HAP-1 (cell line): ENCODE results near the gene ART5.
"Not testable (repeated sequence)": the region's sequence is repeated elsewhere in the genome, so short reads cannot be mapped to it uniquely, and the experiment has no call there.

Experiments used
- DNase-seq, 2 experiments: peaks; one replicate each; pipeline ENCODE4 v3.0.0-alpha.2; 2016 to 2020; ENCODE audit warnings: low spot score in 2 of 2
- H3K27me3 ChIP-seq: fragments of 250-450 bp; sonication (Bioruptor Pico); 2 replicates; pipeline ENCODE4 v1.5.1; 2020; ENCODE audit warnings: low read depth, mild to moderate bottlenecking, moderate library complexity
- H3K36me3 ChIP-seq: fragments of 250-450 bp; sonication (Bioruptor Pico); replicated peaks from 2 replicates; pipeline ENCODE4 v1.5.1; 2020; ENCODE audit warnings: mild to moderate bottlenecking
- H3K4me1 ChIP-seq: fragments of 250-450 bp; sonication (Bioruptor Pico); 2 replicates; pipeline ENCODE4 v1.5.1; 2020; ENCODE audit warnings: mild to moderate bottlenecking
- H3K4me3 ChIP-seq: fragments of 250-450 bp; sonication (Bioruptor Pico); 2 replicates; pipeline ENCODE4 v1.5.1; 2020; ENCODE audit warnings: mild to moderate bottlenecking, moderate library complexity
- H3K9me3 ChIP-seq: fragments of 250-450 bp; sonication (Bioruptor Pico); 2 replicates; pipeline ENCODE4 v1.5.1; 2020; ENCODE audit warnings: mild to moderate bottlenecking, moderate library complexity
- in situ Hi-C: fragments of 300-500 bp; cut with MboI; formaldehyde crosslinking; loops from 3 replicates; pipeline ENCODE4 v1.14.3; 2020; ENCODE audit warnings: low sequenced_read_pairs, inconsistent platforms, mixed read lengths

Gene ART5

DNA sequence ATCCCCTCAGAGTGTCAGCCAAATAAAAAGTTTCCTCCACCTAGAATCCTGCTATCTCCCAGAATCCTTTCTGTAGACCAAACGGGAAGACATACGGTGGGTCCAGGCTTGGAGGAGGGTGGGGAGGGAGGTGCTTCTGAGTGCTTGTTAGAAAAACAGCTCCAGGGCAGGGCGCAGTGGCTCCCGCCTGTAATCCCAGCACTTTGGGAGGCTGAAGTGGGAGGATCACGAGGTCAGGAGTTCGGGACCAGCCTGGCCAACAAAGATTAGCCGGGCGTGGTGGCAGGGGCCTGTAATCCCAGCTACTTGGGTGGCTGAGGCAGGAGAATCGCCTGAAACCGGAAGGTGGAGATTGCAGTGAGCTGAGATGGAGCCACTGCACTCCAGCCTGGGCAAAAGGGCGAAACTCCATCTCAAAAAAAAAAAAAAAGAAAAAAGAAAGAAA lies 1.3 kb upstream of the ART5 start:
- Histone ChIP-seq H3K4me1 (peaks cover 11% of the 10 kb centered on the region), H3K4me3 (peak overlapping the region; percentile 38)
- DNase-seq = peak in 1 of 2 experiments; percentile 53
- H3K9me3 ChIP-seq, H3K36me3 ChIP-seq, in situ Hi-C loops, H3K27me3 ChIP-seq: not testable (repeated sequence)

DNA sequence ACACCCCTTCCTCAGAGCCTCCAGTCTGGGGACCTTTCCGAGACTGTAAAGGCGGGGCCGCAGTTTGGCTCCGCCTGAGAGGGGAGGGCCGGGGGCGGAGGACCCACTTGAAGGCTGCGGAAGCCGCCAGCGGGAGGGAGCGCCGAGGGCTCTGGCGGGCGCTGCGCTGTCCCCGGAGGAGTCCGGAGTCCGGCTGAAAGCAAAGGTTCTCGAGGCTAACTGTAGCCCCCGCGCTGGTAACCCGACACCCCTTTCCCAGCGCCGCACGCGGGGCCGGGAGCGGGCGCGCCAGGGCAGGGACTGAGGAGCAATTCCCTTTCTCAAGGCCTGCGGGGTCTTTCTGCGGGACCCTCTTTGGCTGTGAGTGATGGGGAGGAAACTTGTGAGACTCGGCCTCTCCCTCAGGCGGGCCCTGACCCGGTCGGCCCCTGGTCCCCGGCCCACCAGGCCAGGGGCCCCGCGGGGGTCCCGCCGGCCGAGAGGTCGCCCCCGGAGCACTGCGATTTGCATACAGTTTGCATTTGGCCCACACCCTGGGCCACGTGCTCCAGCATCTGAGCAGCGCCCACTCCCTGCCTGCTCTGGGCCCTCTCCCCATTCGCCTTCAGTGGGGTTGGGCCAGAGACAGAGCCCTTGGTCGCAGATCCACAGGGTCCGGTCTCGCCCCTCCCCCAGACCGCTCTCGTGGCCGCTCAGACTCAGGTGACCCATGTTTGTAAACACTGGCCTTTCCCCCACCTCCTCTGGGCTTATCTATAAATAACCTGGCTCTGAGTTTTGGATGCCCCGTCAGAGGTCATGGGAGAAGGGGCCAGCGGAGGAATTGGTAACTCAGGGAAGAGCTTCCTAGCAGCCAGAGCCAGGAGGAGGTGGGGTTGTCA lies 519 bp upstream of the ART5 start:
- H3K9me3 ChIP-seq = no peaks in the 10 kb centered on the region
- H3K36me3 ChIP-seq = no peaks in the 10 kb centered on the region
- peak; percentile 77 to 96 for DNase-seq
- H3K4me3 ChIP-seq = peak overlapping the region; percentile 38
- H3K27me3 ChIP-seq = no peaks in the 10 kb centered on the region
- in situ Hi-C loops = no loop called here
- peaks cover 11% of the 10 kb centered on the region for H3K4me1 ChIP-seq

DNA sequence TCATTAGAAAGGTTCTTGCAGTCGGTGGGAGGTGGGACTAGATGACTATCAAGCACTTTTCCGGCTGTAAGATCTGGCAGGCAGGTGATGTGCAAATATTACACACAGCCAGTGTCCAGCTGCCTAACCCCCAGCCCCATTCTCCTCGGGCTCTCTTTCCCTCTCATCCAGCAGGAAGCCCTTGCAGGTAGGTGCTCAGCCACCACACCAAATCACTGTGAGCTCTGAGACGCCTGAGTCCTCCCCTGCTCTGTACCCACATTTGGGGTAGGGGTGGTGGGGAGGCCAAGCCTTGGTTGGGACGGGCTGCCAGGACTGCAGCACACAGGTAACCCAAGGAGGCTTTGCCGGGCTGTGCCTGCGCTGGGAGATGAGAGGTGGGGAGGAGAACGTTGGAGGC lies 601 bp downstream of the ART5 start:
- in situ Hi-C loops = no loop called here
- Histone ChIP-seq H3K4me3 (no peak overlapping the region), H3K9me3 (no peaks in the 10 kb centered on the region), H3K36me3 (no peaks in the 10 kb centered on the region), H3K27me3 (no peaks in the 10 kb centered on the region), H3K4me1 (peaks cover 11% of the 10 kb centered on the region)
- DNase-seq = no peak

DNA sequence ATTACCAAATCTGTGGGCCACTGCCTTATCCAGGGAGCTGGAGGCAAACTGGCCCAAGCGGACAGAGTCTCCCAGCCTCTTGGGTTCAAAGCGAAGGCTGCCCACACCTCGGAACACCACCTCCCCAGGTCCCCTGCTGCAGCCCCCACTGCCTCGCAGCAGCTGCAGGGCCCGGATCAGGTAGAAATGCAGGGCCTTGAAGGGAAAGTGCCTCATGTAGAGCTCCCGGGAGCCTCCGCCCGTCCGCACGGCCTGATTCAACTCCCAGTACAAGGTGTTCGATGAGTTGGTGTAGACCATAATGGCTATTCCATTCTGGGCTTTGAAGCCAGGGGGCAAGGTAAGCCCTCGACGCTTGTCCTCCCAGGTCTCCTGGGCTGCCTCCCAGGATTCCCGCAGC lies 2.0 kb downstream of the ART5 start:
- Histone ChIP-seq H3K4me1 (peaks cover 11% of the 10 kb centered on the region), H3K36me3 (no peaks in the 10 kb centered on the region), H3K9me3 (no peaks in the 10 kb centered on the region), H3K4me3 (no peak overlapping the region), H3K27me3 (no peaks in the 10 kb centered on the region)
- in situ Hi-C loops = no loop called here
- no peak for DNase-seq

DNA sequence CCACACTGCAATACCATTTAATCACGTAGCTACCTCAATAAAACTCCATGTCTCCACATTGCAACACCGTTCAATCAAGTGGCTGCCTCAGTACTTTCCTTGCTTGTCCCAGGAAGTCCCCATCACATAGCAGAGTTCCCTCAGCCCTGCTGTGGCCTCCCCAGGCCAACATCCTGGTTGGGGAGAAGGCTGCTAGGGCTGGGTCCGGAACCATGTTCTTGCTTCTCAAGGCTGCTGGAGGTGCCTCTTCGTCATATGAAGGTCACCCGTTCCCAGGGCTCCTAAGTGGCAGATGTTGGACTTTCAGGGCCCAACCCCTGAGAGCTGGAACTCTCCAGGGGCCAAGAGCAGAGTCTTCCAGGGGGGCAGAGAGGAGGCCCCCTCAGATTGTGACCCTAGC lies 3.3 kb downstream of the ART5 start:
- DNase-seq = no peak
- no peaks in the 10 kb centered on the region for H3K36me3 ChIP-seq
- H3K4me1 ChIP-seq = peaks cover 11% of the 10 kb centered on the region
- no peaks in the 10 kb centered on the region for H3K27me3 ChIP-seq
- in situ Hi-C loops = no loop called here
- no peaks in the 10 kb centered on the region for H3K9me3 ChIP-seq
- no peak overlapping the region for H3K4me3 ChIP-seq

DNA sequence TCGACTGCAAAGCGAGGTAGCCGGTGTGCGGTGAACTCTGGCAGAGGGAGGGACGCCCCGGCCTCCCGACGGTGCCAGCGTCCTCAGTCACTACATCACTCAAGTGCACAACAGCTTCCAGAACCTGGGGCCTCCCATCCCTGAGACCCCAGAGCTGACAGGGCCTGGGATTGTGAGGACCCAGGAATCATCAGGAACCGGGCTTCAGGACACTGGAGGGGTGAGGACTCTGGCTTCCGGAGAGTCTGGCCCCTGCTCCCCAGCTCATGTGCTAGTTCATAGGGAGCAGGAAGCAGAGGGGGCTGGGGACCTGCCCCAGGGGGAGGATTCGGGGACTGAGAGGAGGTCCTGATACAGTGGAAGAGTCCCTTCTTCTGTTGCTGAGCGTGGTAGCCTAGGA lies 4.6 kb downstream of the ART5 start:
- H3K4me1 ChIP-seq = peaks cover 3% of the 10 kb centered on the region
- no peaks in the 10 kb centered on the region for H3K27me3 ChIP-seq
- no peaks in the 10 kb centered on the region for H3K36me3 ChIP-seq
- H3K4me3 ChIP-seq = no peak overlapping the region
- DNase-seq = no peak
- H3K9me3 ChIP-seq = no peaks in the 10 kb centered on the region
- in situ Hi-C loops = no loop called here

DNA sequence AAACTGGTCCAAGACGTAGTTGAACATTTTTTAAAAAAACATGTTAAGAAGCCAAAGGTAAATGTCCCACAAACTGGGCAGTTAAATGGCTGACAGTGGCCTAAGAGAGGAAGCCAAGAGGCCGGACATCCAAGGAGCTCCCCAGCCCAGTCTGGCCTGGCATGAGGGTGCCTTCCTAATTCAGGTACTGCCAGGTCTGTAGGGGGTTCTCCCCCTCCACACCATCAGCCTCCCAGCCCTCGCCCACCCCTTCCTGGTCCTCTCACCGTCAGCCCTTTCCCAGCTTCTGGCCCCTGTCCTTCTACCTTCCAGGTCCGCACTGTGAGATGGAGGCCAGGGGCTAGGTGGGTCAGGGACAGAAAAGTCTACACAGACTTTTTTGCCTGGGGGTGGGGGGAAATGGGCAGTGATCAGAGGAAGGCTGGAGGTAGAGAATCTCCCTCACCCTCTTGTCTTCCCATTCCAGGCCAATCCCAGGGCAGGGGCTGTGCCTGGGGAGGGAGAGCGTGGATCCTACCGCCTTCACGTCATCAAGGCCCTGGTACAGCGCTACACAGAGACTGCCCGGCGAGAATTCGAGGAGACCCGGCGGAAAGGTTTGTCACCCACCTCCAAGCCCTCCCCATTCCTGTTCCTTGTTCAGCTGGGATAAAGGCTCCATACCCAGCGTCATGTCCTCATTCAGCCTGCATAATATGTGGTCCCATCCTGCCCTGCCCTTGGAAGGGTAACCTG lies 6.0 kb downstream of the ART5 start:
- Histone ChIP-seq H3K4me1 (no peaks in the 10 kb centered on the region), H3K27me3 (no peaks in the 10 kb centered on the region), H3K9me3 (no peaks in the 10 kb centered on the region), H3K36me3 (no peaks in the 10 kb centered on the region), H3K4me3 (no peak overlapping the region)
- in situ Hi-C loops = no loop called here
- DNase-seq = no peak

DNA sequence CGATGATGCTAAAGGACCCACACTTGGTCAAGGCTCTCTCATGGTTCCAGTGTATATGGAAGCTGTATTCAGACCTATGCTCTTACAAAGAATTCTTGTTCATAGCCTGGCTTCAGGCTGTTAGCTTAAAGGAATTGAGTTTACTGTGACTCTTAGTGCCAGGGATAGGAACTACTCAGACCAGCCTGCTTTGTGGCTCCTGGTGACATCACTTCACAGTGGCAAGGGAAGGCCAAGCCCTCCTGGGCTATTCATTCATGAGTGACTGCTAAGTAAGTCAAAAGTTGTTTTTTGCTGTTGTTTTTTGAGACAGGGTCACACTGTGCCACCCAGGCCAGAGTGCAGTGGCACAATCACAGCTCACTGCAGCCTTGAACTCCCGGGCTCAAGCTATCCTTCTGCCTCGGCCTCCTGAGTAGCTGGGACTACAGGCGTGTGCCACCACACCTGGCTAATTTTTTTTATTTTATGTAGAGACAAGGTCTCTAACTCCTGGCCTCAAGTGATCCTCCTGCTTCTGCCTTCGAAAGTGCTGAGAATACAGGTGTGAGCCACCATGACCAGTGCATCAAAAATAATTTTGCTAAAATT lies 9.6 kb downstream of the ART5 start:
- Histone ChIP-seq H3K4me1 (no peaks in the 10 kb centered on the region), H3K4me3 (no peak overlapping the region), H3K27me3 (no peaks in the 10 kb centered on the region), H3K9me3 (no peaks in the 10 kb centered on the region), H3K36me3 (no peaks in the 10 kb centered on the region)
- in situ Hi-C loops = no loop called here
- DNase-seq = no peak

DNA sequence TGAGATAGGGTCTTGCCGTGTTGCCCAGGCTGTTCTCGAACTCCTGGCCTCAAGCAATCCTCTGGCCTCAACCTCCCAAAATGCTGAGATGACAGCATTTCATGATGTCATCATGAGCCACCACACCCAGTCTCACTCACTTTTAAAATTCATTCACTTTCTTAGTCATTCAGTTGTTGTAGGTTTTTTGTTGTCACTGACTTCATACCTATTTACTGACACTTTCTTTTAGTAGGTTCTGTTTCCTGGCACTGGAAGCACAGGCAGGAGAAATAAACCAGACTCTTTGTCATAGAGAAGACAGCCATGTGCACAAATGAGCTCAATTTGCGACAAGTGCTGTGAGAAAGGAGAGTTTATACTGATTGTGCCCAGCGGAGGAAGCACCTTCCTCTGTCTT lies 10.5 kb downstream of the ART5 start:
- Histone ChIP-seq H3K36me3 (no peaks in the 10 kb centered on the region), H3K27me3 (no peaks in the 10 kb centered on the region), H3K9me3 (no peaks in the 10 kb centered on the region), H3K4me3 (no peak overlapping the region), H3K4me1 (no peaks in the 10 kb centered on the region)
- in situ Hi-C loops = no loop called here
- DNase-seq = no peak

DNA sequence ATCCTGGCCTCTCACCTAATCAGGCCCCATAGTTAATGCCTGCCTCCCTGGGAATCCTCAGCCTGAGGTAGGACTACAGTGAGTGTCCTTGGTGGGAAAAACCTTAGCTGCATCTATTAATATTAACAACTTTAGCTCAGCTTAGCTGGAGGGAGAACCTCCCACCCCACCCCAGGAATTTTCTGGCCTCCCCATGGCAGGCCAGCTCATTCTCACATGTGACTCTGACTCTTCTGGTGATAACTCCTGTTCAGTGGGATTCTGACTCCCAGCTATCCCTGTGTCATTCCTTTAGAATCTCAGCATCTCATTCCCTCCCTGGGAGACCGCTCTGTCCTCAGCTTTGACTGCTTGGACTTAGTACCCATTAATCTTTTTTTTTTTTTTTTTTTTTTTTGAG lies 14.5 kb downstream of the ART5 start:
- Histone ChIP-seq H3K4me1 (no peaks in the 10 kb centered on the region), H3K4me3 (no peak overlapping the region), H3K9me3 (no peaks in the 10 kb centered on the region), H3K27me3 (no peaks in the 10 kb centered on the region), H3K36me3 (no peaks in the 10 kb centered on the region)
- in situ Hi-C loops = no loop called here
- DNase-seq = no peak

DNA sequence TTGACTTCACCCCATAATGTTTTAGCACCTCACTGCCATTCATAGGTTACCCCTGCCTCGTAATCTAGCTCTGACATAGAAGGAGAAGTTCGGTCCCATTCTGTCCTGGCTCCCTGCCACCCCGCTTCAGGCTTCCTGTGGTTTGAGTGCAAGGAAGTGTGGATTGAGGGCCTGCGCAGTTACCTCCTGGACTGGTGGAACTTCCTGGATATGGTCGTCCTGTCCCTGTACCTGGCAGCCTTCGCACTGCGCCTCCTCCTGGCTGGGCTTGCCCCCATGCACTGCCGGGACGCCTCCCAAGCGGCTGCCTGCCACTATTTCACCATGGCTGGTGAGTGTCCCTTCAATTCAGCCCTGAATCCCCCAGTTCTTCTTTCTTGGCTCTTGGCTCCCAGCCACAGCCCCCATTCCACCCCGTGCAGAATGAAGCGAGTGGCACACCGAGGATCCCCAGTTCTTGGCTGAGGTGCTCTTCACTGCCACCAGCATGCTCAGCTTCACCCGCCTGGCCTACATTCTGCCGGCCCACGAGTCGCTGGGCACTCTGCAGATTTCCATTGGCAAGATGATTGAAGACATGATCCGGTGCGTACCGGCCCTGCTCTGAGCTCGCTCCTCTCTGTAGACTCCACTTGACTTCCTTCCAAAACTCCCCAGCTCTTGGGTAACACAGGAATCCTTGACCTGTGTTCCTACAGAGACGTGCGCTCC lies 15.4 kb downstream of the ART5 start:
- H3K4me3 ChIP-seq = no peak overlapping the region
- no peaks in the 10 kb centered on the region for H3K4me1 ChIP-seq
- H3K27me3 ChIP-seq = no peaks in the 10 kb centered on the region
- in situ Hi-C loops = no loop called here
- no peaks in the 10 kb centered on the region for H3K9me3 ChIP-seq
- no peaks in the 10 kb centered on the region for H3K36me3 ChIP-seq
- DNase-seq = no peak

DNA sequence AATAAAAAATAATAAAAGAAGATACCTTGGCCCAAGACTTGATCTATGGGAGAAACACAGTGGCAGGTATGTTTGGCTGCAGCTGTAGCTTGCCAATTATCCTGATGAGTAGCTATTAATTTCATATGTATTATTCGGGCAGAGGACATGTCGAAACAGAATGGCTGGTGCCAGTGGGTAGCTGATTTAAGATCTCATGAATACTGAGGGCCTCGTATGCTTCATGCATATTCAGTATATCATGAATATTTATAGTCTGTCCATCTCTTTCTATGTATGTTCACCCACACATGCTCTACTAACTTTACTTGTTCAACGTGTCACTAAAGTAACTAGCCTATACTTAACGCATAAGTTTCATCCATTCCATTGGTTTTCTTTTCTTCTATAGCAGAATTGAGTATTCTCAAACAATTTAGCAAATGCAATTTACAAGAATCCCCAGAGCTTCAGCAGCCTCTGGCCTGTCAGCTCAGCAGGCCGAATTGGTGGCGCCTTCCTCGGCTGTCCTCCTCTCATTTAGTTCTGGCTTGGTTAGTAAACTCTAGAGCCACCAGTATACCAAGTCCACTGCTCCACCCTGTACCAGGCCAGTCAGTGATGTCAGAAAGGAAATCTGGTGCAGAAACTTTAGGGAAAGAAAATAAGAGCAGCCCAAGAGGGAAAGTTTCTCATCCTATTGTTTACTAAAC lies 17.9 kb downstream of the ART5 start:
- Histone ChIP-seq H3K4me1 (no peaks in the 10 kb centered on the region), H3K9me3 (no peaks in the 10 kb centered on the region), H3K27me3 (no peaks in the 10 kb centered on the region), H3K36me3 (no peaks in the 10 kb centered on the region), H3K4me3 (no peak overlapping the region)
- in situ Hi-C loops = no loop called here
- no peak for DNase-seq

DNA sequence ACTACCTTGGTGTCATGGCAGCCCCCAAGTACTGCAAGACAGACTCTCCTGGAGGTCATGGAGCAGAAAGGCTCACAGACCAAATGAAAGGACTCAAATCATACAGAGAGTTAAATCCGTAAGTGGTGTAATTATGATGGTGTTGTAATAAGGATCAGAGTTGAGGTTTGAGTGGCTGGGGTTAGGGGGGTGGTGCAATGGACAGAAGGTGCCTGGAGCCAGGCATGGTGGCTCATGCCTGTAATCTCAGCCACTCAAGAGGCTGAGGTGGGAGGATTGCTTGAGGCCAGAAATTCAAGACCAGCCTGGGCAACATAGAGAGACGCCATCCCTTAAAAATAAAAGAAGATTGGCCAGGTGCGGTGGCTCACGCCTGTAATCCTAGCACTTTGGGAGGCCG lies 18.7 kb downstream of the ART5 start:
- no peak for DNase-seq
- Histone ChIP-seq H3K9me3 (no peaks in the 10 kb centered on the region), H3K4me3 (no peak overlapping the region), H3K36me3 (no peaks in the 10 kb centered on the region), H3K27me3 (no peaks in the 10 kb centered on the region), H3K4me1 (no peaks in the 10 kb centered on the region)
- in situ Hi-C loops = no loop called here
